Stimulated activated CD4-positive, alpha-beta T cell treated with anti-CD3 and anti-CD28 coated beads, Interleukin-4, amount 100 ng/mL, for 48 hours (primary cell): Measurements from ENCODE around the gene EHBP1.

Experiments used
- DNase-seq, 2 donors: peaks; one replicate each; pipeline ENCODE4 v3.0.0-alpha.2; 2020; ENCODE audit warnings: low read depth in 2 of 2

EHBP1 gene

GRCh38 chr2:62785216-62785615 is 79.7 kb downstream of the EHBP1 start:
- no peak for DNase-seq

- no peak for DNase-seq
Observed at GRCh38 chr2:62785810-62786597, 80.5 kb downstream of the EHBP1 start.

- DNase-seq = no peak
Observed at GRCh38 chr2:62787386-62787785, 81.9 kb downstream of the EHBP1 start.

GRCh38 chr2:62789518-62789917 is 84.0 kb downstream of the EHBP1 start:
- no peak for DNase-seq

GRCh38 chr2:62789918-62790317 is 84.4 kb downstream of the EHBP1 start:
- DNase-seq = no peak

GRCh38 chr2:62792408-62792807 is 86.9 kb downstream of the EHBP1 start:
- no peak for DNase-seq

GRCh38 chr2:62793213-62793612 is 87.7 kb downstream of the EHBP1 start:
- DNase-seq = no peak

GRCh38 chr2:62794791-62795190 is 89.3 kb downstream of the EHBP1 start:
- no peak for DNase-seq

GRCh38 chr2:62795341-62795740 is 89.8 kb downstream of the EHBP1 start:
- no peak for DNase-seq

GRCh38 chr2:62797107-62797506 is 91.6 kb downstream of the EHBP1 start:
- DNase-seq = no peak

- DNase-seq = no peak
Observed at GRCh38 chr2:62800618-62801017, 95.1 kb downstream of the EHBP1 start.

GRCh38 chr2:62801110-62801509 is 95.6 kb downstream of the EHBP1 start:
- DNase-seq = no peak

GRCh38 chr2:62801814-62802523 is 96.5 kb downstream of the EHBP1 start:
- no peak for DNase-seq

GRCh38 chr2:62803961-62804360 is 98.4 kb downstream of the EHBP1 start:
- no peak for DNase-seq

- DNase-seq = no peak
Observed at GRCh38 chr2:62806231-62806630, 100.7 kb downstream of the EHBP1 start.

GRCh38 chr2:62808554-62808953 is 103.0 kb downstream of the EHBP1 start:
- no peak for DNase-seq

- DNase-seq = no peak
Observed at GRCh38 chr2:62811086-62811485, 105.6 kb downstream of the EHBP1 start.

GRCh38 chr2:62811972-62812371 is 106.5 kb downstream of the EHBP1 start:
- no peak for DNase-seq

- DNase-seq = no peak
Observed at GRCh38 chr2:62812921-62813825, 107.7 kb downstream of the EHBP1 start.

- DNase-seq = no peak
Observed at GRCh38 chr2:62814123-62814522, 108.6 kb downstream of the EHBP1 start.

- no peak for DNase-seq
Observed at GRCh38 chr2:62817348-62817747, 111.8 kb downstream of the EHBP1 start.

- no peak for DNase-seq
Observed at GRCh38 chr2:62817995-62818713, 112.6 kb downstream of the EHBP1 start.
